Islet precursor cell (in vitro differentiated cells): ENCODE measurements around the gene GNA15.
A peak's percentile ranks its signal among the peaks of the same experiment; 100 is the strongest.
"Not testable (repeated sequence)": the region's sequence is repeated elsewhere in the genome, so short reads cannot be mapped to it uniquely, and the experiment has no call there.

Source experiments
- DNase-seq: peaks from one replicate; pipeline ENCODE4 v3.0.0-alpha.2; 2018

Gene GNA15

GRCh38 chr19:3178377-3178972, 42.6 kb downstream of the GNA15 start, which contains the start of gene S1PR4:
Gene S1PR4, plus strand, starts transcription at chr19:3178769. Its CDS starts 24 bp downstream, at chr19:3178793.
- DNase-seq, result peak; percentile 52

GRCh38 chr19:3178973-3179738, 43.3 kb downstream of the GNA15 start:
- no peak for DNase-seq

- no peak for DNase-seq
These were observed 44.0 kb downstream of the GNA15 start for GRCh38 chr19:3179739-3180293.

- no peak for DNase-seq
These were observed 48.1 kb downstream of the GNA15 start for GRCh38 chr19:3183721-3184641.

GRCh38 chr19:3184847-3185460, 49.1 kb downstream of the GNA15 start:
- DNase-seq, result peak; percentile 76

- DNase-seq, result peak; percentile 96
These were observed 49.8 kb downstream of the GNA15 start, which contains the start of gene NCLN for GRCh38 chr19:3185461-3186159. Gene NCLN, plus strand, starts transcription at chr19:3185930. Its CDS starts 101 bp downstream, at chr19:3186031.

GRCh38 chr19:3186160-3186688, 50.4 kb downstream of the GNA15 start:
- DNase-seq, result no peak

- no peak for DNase-seq
These were observed 51.2 kb downstream of the GNA15 start for GRCh38 chr19:3186891-3187661.

- DNase-seq, result no peak
These were observed 52.1 kb downstream of the GNA15 start for GRCh38 chr19:3187662-3188511.

GRCh38 chr19:3188627-3189596, 53.1 kb downstream of the GNA15 start:
- DNase-seq, result no peak

- DNase-seq, result no peak
These were observed 54.1 kb downstream of the GNA15 start for GRCh38 chr19:3189702-3190469.

- DNase-seq, result no peak
These were observed 54.6 kb downstream of the GNA15 start for GRCh38 chr19:3190470-3190770.

GRCh38 chr19:3190921-3191805, 55.3 kb downstream of the GNA15 start:
- DNase-seq, result no peak

GRCh38 chr19:3191806-3192104, 55.9 kb downstream of the GNA15 start:
- not testable (repeated sequence) for DNase-seq

GRCh38 chr19:3192228-3192635, 56.4 kb downstream of the GNA15 start:
- DNase-seq, result no peak

GRCh38 chr19:3192684-3193083, 56.9 kb downstream of the GNA15 start:
- DNase-seq, result no peak
